ENCODE results near the gene SLC36A1.
"Not testable (repeated sequence)": the region's sequence is repeated elsewhere in the genome, so short reads cannot be mapped to it uniquely, and the experiment has no call there.

The SLC36A1 gene

DNA sequence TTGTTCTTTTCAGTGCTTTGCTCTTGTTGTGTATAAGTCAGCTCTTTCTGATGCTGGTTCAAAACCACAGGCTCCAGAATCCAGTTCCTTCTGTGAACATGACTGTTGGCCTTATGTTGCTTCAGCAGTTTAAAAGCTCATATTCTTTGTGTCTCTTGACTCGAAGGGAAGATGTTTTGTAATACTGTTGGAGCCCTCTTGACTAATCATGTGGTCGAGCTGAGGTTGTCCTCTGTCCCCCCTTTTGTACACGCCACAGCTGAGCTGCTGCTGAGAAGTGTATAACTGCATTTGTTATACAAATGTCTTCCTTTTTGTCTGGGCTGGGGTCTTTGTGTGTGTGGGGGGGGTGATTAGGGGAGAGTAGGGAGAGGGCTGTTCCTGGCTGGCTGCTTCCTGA, 35.8 kb downstream of the SLC36A1 start:
- Mint-ChIP-seq H3K27ac (no peak overlapping the region), H3K27me3 (no peaks in the 10 kb centered on the region), H3K9me3 (no peaks in the 10 kb centered on the region), H3K4me1 (no peaks in the 10 kb centered on the region), H3K36me3 (peaks cover 12% of the 10 kb centered on the region), H3K4me3 (no peak overlapping the region)
- CTCF ChIA-PET: interaction anchor here (0.8 kb wide), 1 partner anchor 18 kb away, joined by 3 read pairs; no protein-coding TSS in a partner anchor
- no peak for DNase-seq

DNA sequence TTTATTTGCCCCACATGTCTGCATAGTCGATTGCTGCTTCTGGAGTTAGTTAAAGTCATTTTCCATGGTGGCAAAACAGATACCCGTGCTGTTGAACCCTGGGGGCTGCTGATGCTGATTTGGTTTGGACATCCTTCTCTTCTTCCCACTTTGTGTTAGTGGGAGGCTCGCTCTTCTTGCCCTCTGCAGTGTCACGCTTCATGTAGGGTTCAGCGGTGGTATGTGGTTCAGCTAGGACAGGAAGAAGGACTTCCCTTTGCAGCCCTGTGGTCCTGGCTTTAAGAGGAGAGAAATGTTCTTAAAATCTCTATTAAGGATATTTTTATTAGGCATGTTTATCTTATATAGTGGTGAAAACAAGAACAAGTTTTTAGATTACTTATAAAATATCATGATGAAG, 36.2 kb downstream of the SLC36A1 start:
- Mint-ChIP-seq H3K27ac (no peak overlapping the region), H3K36me3 (peaks cover 15% of the 10 kb centered on the region), H3K27me3 (no peaks in the 10 kb centered on the region), H3K4me3 (no peak overlapping the region), H3K9me3 (no peaks in the 10 kb centered on the region), H3K4me1 (no peaks in the 10 kb centered on the region)
- no peak for DNase-seq
- CTCF ChIA-PET: interaction anchor here (0.8 kb wide), 1 partner anchor 18 kb away, joined by 3 read pairs; no protein-coding TSS in a partner anchor

DNA sequence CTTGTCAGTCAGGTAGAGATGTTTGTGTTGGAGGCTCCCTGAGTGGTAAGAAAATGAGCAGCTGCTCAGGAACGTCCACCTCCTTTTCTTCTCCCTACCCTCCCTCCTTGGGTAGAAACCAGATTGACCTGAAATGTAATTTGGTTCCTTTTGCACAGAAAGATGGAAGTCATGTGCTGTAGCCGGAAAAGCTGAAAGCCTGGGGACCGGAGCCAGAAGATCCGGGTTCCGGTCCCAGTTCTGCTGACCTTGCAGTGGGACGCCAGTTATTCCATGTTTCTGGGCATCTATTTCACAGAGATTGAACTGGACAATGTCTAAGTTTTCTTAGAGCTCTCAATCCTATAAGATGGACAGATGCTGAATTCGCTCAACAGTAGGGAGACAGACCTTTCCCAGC, 40.1 kb downstream of the SLC36A1 start:
- Mint-ChIP-seq H3K9me3 (no peaks in the 10 kb centered on the region), H3K4me3 (no peak overlapping the region), H3K36me3 (peaks cover 14% of the 10 kb centered on the region), H3K27me3 (no peaks in the 10 kb centered on the region), H3K27ac (no peak overlapping the region), H3K4me1 (no peaks in the 10 kb centered on the region)
- CTCF ChIA-PET: interaction anchor here (0.7 to 1.7 kb wide), 3 partner anchors 11 to 27 kb away, joined by 3 read pairs; no protein-coding TSS in a partner anchor
- no peak for DNase-seq

DNA sequence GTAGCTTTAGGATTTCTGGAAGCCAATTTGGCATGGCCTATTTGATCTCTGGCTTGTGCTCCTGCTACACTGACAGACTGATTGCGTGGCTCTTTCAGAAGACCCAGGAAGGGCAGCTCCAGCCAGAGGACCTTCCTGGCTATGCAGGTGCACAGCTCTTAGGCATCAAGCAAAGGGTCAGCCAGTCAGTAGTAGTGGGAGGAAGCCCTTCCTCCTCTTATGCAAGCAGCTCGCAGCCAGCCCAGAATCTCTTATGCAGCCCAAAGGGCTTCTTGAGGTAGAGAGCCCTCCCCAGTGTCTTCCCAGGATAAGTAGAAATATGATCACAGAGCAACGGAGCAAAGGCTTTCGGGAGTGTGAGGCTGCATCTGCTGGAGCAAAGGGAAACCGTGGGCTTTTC, 43.2 kb downstream of the SLC36A1 start:
- no peak overlapping the region for H3K27ac Mint-ChIP-seq
- CTCF ChIA-PET: interaction anchor here (1.2 to 1.5 kb wide), 2 partner anchors 10 to 11 kb away, joined by 3 read pairs; no protein-coding TSS in a partner anchor
- H3K36me3 Mint-ChIP-seq: peaks cover 12% of the 10 kb centered on the region
- H3K27me3 Mint-ChIP-seq: no peaks in the 10 kb centered on the region
- H3K4me1 Mint-ChIP-seq: no peaks in the 10 kb centered on the region
- H3K4me3 Mint-ChIP-seq: no peak overlapping the region
- no peaks in the 10 kb centered on the region for H3K9me3 Mint-ChIP-seq
- no peak for DNase-seq

DNA sequence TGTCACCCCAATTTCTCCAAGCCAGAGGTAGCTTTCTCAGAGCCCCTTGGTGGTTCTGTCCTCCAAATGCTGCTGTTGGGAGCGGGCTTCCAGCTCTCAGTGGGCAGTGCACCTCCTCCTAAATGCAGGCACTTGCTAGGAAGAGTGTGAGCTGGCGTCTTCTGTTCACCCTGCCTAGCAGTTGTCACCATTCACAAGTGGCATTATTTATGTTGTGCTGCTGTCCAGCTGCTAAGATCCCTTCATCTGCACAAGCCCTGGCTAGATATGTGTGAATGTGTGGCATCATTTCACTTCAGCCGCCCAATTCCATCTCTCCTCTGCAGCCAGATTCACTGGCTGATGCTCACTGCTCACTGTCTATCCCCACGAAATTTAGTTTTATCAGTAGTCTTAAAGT, 43.7 kb downstream of the SLC36A1 start:
- CTCF ChIA-PET: no interaction called here
- DNase-seq: no peak
- Mint-ChIP-seq H3K4me1 (no peaks in the 10 kb centered on the region), H3K27me3 (no peaks in the 10 kb centered on the region), H3K27ac (no peak overlapping the region), H3K9me3 (no peaks in the 10 kb centered on the region), H3K36me3 (peaks cover 9% of the 10 kb centered on the region), H3K4me3 (no peak overlapping the region)

DNA sequence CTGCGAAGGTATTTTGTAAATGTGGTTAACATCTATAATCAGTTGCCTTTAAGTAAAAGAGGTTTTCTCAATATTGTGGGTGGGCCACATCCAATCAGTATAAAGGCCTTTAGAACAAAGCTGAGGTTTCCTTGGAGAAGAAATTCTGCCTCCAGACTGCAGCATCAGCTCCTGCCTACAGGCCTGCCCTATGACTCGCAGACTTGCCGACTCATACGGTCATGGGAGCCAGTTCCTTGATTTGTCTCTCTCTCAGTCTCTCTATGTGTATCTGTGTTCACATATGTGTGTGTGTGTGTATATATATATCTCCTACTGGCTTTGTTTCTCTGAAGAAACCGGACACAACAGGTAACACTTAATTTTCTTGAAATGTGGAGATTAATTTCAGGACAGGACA, 45.3 kb downstream of the SLC36A1 start:
- H3K36me3 Mint-ChIP-seq: peaks cover 4% of the 10 kb centered on the region
- H3K4me1 Mint-ChIP-seq: no peaks in the 10 kb centered on the region
- no peaks in the 10 kb centered on the region for H3K9me3 Mint-ChIP-seq
- no peak for DNase-seq
- no peak overlapping the region for H3K27ac Mint-ChIP-seq
- no peaks in the 10 kb centered on the region for H3K27me3 Mint-ChIP-seq
- H3K4me3 Mint-ChIP-seq: no peak overlapping the region
- CTCF ChIA-PET: no interaction called here

DNA sequence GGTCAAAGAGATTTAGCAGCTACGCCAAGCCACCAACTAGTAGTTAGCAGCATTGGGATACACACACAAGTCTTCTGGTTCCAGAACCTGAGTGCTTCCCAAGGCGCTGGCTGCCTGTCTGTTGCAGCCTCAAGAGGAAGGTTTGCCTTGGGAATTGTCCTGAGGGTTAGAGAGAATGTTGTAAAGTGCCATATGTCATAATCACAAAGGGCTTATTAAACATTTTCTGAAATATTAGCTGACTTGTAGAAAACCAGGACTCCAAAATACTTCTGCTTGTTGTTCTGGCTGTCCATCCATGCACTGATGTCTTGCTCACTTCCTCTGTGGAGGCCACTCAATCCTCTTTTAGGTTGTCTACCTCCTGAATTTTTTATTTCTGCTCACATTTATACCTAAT, 46.3 kb downstream of the SLC36A1 start:
- Mint-ChIP-seq H3K27ac (no peak overlapping the region), H3K4me1 (no peaks in the 10 kb centered on the region), H3K27me3 (no peaks in the 10 kb centered on the region), H3K4me3 (no peak overlapping the region), H3K36me3 (peaks cover under 1% of the 10 kb centered on the region), H3K9me3 (no peaks in the 10 kb centered on the region)
- CTCF ChIA-PET: no interaction called here
- DNase-seq: no peak

DNA sequence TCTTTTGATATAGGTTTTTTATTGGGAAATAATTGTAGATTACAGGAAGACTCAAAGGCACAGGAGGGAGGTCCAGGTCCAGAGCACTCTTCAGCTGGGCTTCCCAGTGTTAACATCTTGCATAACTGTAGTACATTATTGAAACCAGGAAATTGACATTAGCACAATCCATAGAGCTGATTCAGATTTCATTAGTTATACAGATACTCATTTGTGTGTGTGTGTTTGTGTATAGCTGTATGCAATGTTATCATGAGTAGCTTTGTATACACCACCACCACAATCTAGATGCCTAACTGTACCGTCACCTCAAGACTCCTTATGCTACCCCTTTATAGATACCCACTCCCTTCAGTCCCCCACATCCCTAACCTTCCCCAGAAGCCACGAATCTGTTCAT, 47.9 kb downstream of the SLC36A1 start:
- DNase-seq: no peak
- Mint-ChIP-seq H3K27me3 (no peaks in the 10 kb centered on the region), H3K9me3 (no peaks in the 10 kb centered on the region), H3K27ac (no peak overlapping the region), H3K36me3 (no peaks in the 10 kb centered on the region), H3K4me1 (no peaks in the 10 kb centered on the region), H3K4me3 (no peak overlapping the region)
- CTCF ChIA-PET: no interaction called here

DNA sequence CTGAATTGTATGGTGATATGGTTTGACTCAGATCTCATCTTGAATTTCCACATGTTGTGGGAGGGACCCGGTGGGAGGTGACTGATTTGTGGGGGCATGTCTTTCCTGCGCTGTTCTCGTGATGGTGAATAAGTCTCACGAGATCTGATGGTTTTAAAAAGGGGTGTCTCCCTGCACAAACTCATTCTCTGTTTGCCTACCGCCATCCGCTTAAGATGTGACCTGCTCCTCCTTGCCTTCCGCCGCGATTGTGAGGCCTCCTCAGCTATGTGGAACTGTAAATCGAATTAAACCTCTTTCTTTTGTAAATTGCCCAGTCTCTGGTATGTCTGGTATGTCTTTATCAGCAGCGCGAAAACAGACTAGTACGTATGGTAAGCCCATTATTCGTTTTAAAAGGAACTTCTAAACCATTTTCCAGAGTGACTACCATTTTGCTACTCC, 48.7 kb downstream of the SLC36A1 start:
- CTCF ChIA-PET: no interaction called here
- H3K4me3 Mint-ChIP-seq: no peak overlapping the region
- peaks cover 5% of the 10 kb centered on the region for H3K4me1 Mint-ChIP-seq
- no peak for DNase-seq
- no peaks in the 10 kb centered on the region for H3K9me3 Mint-ChIP-seq
- no peaks in the 10 kb centered on the region for H3K36me3 Mint-ChIP-seq
- H3K27ac Mint-ChIP-seq: no peak overlapping the region
- H3K27me3 Mint-ChIP-seq: peaks cover 4% of the 10 kb centered on the region

DNA sequence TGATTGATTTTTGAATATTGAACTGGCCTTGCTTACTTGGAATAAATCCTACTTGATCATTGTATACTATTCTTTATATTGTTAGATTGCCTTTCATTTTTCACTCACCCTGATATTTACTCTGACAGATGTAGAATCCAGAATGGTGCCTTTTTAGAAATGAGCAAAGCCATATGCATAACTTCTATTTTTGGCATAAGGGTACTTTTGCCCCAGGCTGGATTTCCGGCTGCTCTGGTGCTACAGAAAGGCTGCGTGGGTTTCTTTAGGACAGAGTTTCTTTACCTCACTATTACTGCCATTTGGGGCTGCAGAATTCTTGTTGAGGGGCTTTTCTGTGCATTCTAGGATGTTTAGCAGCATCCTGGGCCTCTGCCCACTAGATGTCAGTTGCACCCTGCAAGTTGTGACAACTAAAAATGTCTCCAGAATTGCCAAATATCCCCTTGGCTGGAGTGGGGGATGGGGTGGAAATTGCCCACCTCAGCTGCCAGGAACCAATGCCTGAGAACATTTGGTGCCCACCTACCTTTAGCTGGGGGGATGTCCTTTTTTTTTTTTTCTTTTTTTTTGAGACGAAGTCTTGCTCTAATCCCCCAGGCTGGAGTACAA, 50.1 kb downstream of the SLC36A1 start:
- peaks cover 4% of the 10 kb centered on the region for H3K27me3 Mint-ChIP-seq
- CTCF ChIA-PET: interaction anchor here (1.6 to 2.4 kb wide), 3 partner anchors 50 to 214 kb away, joined by 3 to 13 read pairs (median 13); partner anchors contain the start of gene SLC36A1
- no peak overlapping the region for H3K4me3 Mint-ChIP-seq
- no peaks in the 10 kb centered on the region for H3K9me3 Mint-ChIP-seq
- no peak overlapping the region for H3K27ac Mint-ChIP-seq
- no peaks in the 10 kb centered on the region for H3K36me3 Mint-ChIP-seq
- peaks cover 5% of the 10 kb centered on the region for H3K4me1 Mint-ChIP-seq
- DNase-seq: no peak

DNA sequence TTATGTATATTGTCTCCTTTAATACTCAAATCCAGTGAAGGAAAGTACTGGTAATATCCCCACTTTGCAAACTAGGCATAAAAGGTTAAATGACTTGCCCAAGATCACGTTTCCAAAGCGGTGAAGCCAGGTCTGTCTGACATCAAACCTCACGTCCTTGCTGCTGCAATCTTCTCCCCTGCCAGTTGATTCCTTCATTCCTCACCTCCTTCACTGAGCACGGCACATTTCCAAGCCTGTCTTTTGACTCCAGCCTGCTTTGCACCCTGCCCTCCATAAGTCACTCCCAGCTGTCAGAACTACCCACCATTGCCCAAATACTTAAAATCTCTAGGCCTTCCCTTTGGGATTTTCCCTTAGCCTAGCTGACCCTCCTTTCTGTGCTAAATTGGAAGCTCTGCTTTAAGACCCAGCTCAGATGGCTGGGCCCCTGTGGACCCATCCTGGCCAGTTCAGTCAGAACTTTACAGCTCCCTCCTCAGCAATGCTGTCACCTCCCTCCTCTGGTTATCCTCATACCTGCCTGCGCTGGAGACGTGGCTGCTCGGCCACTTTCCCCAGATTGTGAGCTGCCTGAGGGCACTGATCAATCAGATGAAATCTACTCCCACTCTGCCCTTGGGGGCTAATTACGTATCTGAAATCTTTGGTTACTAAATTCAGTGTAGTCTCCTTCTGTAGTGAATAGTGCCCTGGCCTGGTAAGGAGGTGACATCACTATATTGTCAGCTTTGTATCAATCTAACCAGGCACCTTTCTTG, 51.2 kb downstream of the SLC36A1 start:
- H3K4me3 Mint-ChIP-seq: no peak overlapping the region
- no peaks in the 10 kb centered on the region for H3K9me3 Mint-ChIP-seq
- H3K36me3 Mint-ChIP-seq: no peaks in the 10 kb centered on the region
- H3K27ac Mint-ChIP-seq: no peak overlapping the region
- DNase-seq: no peak
- peaks cover 4% of the 10 kb centered on the region for H3K27me3 Mint-ChIP-seq
- peaks cover 5% of the 10 kb centered on the region for H3K4me1 Mint-ChIP-seq
- CTCF ChIA-PET: interaction anchor here (0.7 to 2.4 kb wide), 8 partner anchors 10 to 215 kb away, joined by 3 to 13 read pairs (median 3); partner anchors contain the start of gene SLC36A1

DNA sequence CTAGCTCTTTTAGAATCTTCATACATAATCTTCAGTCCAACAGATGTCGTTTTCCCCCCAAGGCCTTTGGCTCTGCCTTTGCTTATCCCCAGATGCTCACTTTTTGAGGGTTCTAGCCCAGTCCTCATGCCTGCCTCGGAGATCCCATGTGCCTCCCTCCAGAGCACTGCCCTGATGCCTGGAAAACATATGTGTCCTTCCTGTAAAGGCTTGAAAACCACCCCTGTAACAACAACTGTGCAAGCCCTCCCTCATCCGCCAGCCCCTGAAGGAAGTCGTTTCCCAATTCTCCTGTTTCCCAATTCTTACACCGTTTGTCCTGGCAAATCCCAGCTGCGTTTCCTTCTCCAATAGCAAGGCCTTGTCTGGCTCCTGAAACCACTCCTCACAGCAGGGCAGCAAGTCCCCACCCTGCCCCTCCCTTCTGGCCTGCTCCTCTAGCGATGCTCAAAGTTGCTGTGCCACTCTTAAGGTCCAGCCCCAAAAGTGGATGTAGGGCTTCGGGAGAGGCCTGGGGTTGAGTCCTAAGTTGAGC, 52.2 kb downstream of the SLC36A1 start:
- Mint-ChIP-seq H3K27me3 (peaks cover 4% of the 10 kb centered on the region), H3K36me3 (no peaks in the 10 kb centered on the region), H3K9me3 (no peaks in the 10 kb centered on the region), H3K4me3 (no peak overlapping the region), H3K4me1 (peaks cover 5% of the 10 kb centered on the region), H3K27ac (no peak overlapping the region)
- CTCF ChIA-PET: interaction anchor here (0.9 to 2.4 kb wide), 6 partner anchors 9 to 153 kb away, joined by 3 to 13 read pairs (median 4); partner anchors contain the start of gene SLC36A1
- DNase-seq: no peak

DNA sequence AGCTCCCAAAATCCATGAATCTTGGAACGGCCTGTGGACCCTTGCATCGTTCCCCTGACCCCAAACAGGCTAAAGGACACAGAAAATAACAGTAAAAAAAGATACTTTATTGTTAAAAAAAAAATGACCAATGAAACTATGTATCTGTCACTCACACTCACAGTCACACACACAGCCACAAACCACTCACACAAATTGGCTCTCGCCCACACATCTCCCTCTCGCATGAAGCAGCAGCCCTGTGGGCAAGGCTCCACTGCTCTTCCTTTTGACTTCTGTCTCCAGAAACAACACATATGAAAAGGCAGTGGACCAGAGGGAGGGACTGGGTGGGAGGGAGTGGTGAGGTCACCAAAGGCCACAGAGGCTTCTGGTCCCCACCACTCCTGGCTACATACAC, 56.6 kb downstream of the SLC36A1 start:
- Mint-ChIP-seq H3K27me3 (peaks cover 4% of the 10 kb centered on the region), H3K4me1 (peaks cover 5% of the 10 kb centered on the region), H3K27ac (no peak overlapping the region), H3K36me3 (no peaks in the 10 kb centered on the region), H3K4me3 (no peak overlapping the region), H3K9me3 (no peaks in the 10 kb centered on the region)
- DNase-seq: no peak
- CTCF ChIA-PET: interaction anchor here (3.5 kb wide), 1 partner anchor 56 kb away, joined by 11 read pairs; the partner anchor contains the start of gene SLC36A1

DNA sequence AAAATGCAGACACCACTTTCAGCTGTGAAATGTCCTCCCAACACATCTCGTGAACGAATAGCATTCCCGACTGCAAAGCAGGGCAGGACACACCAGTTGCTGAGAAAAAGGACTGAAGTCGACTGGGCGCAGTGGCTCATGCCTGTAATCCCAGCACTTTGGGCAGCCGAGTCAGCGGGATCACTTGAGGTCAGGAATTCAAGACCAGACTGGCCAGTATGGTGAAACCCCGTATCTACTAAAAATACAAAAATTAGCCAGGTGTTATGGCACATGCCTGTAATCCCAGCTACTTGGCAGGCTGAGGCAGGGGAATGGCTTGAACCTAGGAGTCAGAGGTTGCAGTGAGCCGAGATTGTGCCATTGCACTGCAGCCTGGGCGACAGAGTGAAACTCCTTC, 60.9 kb downstream of the SLC36A1 start:
- H3K27ac Mint-ChIP-seq, DNase-seq, H3K4me3 Mint-ChIP-seq, H3K9me3 Mint-ChIP-seq, H3K36me3 Mint-ChIP-seq, H3K4me1 Mint-ChIP-seq, H3K27me3 Mint-ChIP-seq: not testable (repeated sequence)
- CTCF ChIA-PET: interaction anchor here (0.6 kb wide), 1 partner anchor 920 kb away, joined by 3 read pairs; no protein-coding TSS in a partner anchor
